Panc1 (cell line): ENCODE results near the gene CCDC159. TPM values are rescaled to one million over a fixed set of nuclear protein-coding genes. Genes with fewer than 3 reads are reported as not detected.

Experiments
- ATAC-seq: fragments of 200-7000 bp; cut with Tn5 transposase; 2 replicates; pipeline ENCODE4 v1.9.1; 2020; ENCODE audit warnings: mild to moderate bottlenecking, moderate library complexity
- BruUV-seq: library from RNA; stranded (reverse); fragments of 400-500 nt; replicated peaks from 2 replicates; lab custom pipeline; 2021; lab: Mats Ljungman, UMichigan
- CTCF ChIA-PET: fragments of 300-600 bp; sonication (Branson Sonifier 250); formaldehyde crosslinking; loops from one replicate; lab custom pipeline; 2022; ENCODE audit warnings: antibody characterized with exemption; lab: Charles Lee
- POLR2A ChIA-PET: fragments of 300-600 bp; sonication (Branson Sonifier 250); formaldehyde crosslinking; loops from one replicate; lab custom pipeline; 2022; ENCODE audit warnings: antibody characterized with exemption; lab: Charles Lee
- DNase-seq: peaks from one replicate; pipeline ENCODE4 v3.0.0-alpha.2; 2010; ENCODE audit warnings: low read depth, low spot score
- H3K27ac ChIP-seq: 2 replicates; pipeline ENCODE4 v1.5.1; 2011; ENCODE audit warnings: mild to moderate bottlenecking, low read length, inconsistent platforms
- H3K27me3 ChIP-seq: fragments of 200-500 bp; sonication (Bioruptor generic); 2 replicates; pipeline ENCODE4 v1.6.0; 2014; ENCODE audit warnings: low read length, inconsistent platforms; ENCODE audit not compliant: control insufficient read depth, insufficient read depth
- H3K36me3 ChIP-seq: fragments of 200-500 bp; sonication (Bioruptor generic); 2 replicates; pipeline ENCODE4 v1.5.1; 2014; ENCODE audit warnings: inconsistent platforms, mild to moderate bottlenecking, low read length, moderate library complexity; ENCODE audit not compliant: control insufficient read depth, insufficient read depth
- H3K4me1 ChIP-seq: 2 replicates; pipeline ENCODE4 v1.5.1; 2011; ENCODE audit warnings: inconsistent platforms, mild to moderate bottlenecking, low read length, moderate library complexity; ENCODE audit not compliant: control insufficient read depth, insufficient read depth
- H3K4me3 ChIP-seq, 2 experiments: 2 replicates each; pipeline ENCODE4 v1.5.1; 2011 to 2012; ENCODE audit warnings: low read depth in 2 of 2, low read length in 2 of 2, mild to moderate bottlenecking in 2 of 2, inconsistent platforms in 1 of 2, moderate library complexity in 1 of 2
- H3K9me3 ChIP-seq: fragments of 200-500 bp; sonication (Bioruptor generic); 2 replicates; pipeline ENCODE4 v1.5.1; 2014; ENCODE audit warnings: low read depth, mild to moderate bottlenecking, inconsistent platforms, low read length, moderate library complexity; ENCODE audit not compliant: control insufficient read depth, insufficient read depth
- CTCF ChIP-seq: fragments of 450-650 bp; IDR thresholded peaks from 2 replicates; pipeline ENCODE4 v1.5.1; 2017; ENCODE audit warnings: mild to moderate bottlenecking
- POLR2AphosphoS5 ChIP-seq: IDR thresholded peaks from 2 replicates; pipeline ENCODE4 v1.6.1; 2012; ENCODE audit warnings: mild to moderate bottlenecking, low read depth, low read length, moderate library complexity
- REST ChIP-seq, 2 experiments: IDR thresholded peaks; 2 replicates each; pipeline ENCODE4 v1.6.1; 2011 to 2012; ENCODE audit warnings: low read depth in 2 of 2, control low read depth in 1 of 2, low read length in 1 of 2, mild to moderate bottlenecking in 1 of 2, moderate library complexity in 1 of 2; ENCODE audit not compliant: insufficient read depth in 1 of 2
- SIN3A ChIP-seq: IDR thresholded peaks from 2 replicates; pipeline ENCODE4 v1.6.1; 2012; ENCODE audit warnings: low read depth, mild to moderate bottlenecking, low read length, moderate library complexity, borderline replicate concordance; ENCODE audit not compliant: insufficient read depth
- TCF7L2 ChIP-seq: IDR thresholded peaks from 2 replicates; pipeline ENCODE4 v1.6.1; 2011; ENCODE audit warnings: mild to moderate bottlenecking, low read depth, low read length, inconsistent platforms
- in situ Hi-C: cut with HindIII; loops from 2 replicates; pipeline ENCODE4 v1.10.0; 2016; ENCODE audit warnings: low sequenced_read_pairs, low pct_unique_long_range_greater_than_20kb
- intact Hi-C: fragments of 100-400 bp; cut with micrococcal nuclease; formaldehyde crosslinking; loops from one replicate; pipeline ENCODE4 v1.10.0; 2022; ENCODE audit not compliant: unreplicated experiment
- total RNA-seq: library from RNA; stranded (reverse); gene quantifications from one replicate; pipeline ENCODE4 v1.2.1, GENCODE V29; 2021; ENCODE audit not compliant: unreplicated experiment

Gene CCDC159
- total RNA-seq, 1 experiment from 2014 or later = 46.6 TPM

GRCh38 chr19:11382898-11383705 is 36.8 kb downstream of the CCDC159 start:
- H3K4me3 ChIP-seq = peak overlapping the region; percentile 62 to 75
- ChIA-PET POLR2A (interaction anchor here (0.5 to 0.7 kb wide), 3 partner anchors 8 to 290 kb away, joined by 3 to 6 read pairs (median 5); no protein-coding TSS in a partner anchor), CTCF (interaction anchor here (0.6 to 1.4 kb wide), 6 partner anchors 30 to 1087 kb away, joined by 3 to 13 read pairs (median 6); partner anchors contain the start of gene RGL3)
- BruUV-seq = no TSS peak
- intact Hi-C loops (no loop called here), in situ Hi-C loops (no loop called here)
- no peaks in the 10 kb centered on the region; the same call in 1 of the 2 replicates for H3K36me3 ChIP-seq
- no peak for TF ChIP-seq POLR2AphosphoS5
- 0 out of 2 replicates have a peak, but pooled peaks have one; percentile 52 for TF ChIP-seq SIN3A
- TF ChIP-seq TCF7L2 = no peak
- TF ChIP-seq CTCF = peak; percentile 86
- TF ChIP-seq REST (IDR thresholded peaks at IDR 0.05; ENCODE audit: insufficient read depth in 1 of 2, low read depth in 2 of 2, low read length in 1 of 2) = 0 out of 4 replicates have a peak, but pooled peaks of 1 of the 2 experiments have one; percentile 36
- H3K27ac ChIP-seq = peak overlapping the region; percentile 61; the same call in 1 of the 2 replicates
- no peak for DNase-seq
- H3K27me3 ChIP-seq = no peaks in the 10 kb centered on the region
- H3K9me3 ChIP-seq = no peaks in the 10 kb centered on the region
- ATAC-seq = peak; percentile 15; the same call in 1 of the 2 replicates
- H3K4me1 ChIP-seq = peaks cover 18% of the 10 kb centered on the region

- Histone ChIP-seq H3K4me3 (peak overlapping the region; percentile 62 to 75), H3K36me3 (no peaks in the 10 kb centered on the region; the same call in 1 of the 2 replicates), H3K27ac (0 out of 2 replicates have a peak overlapping the region, but pooled peaks have one; percentile 17), H3K27me3 (no peaks in the 10 kb centered on the region), H3K4me1 (peaks cover 12% of the 10 kb centered on the region), H3K9me3 (no peaks in the 10 kb centered on the region)
- TF ChIP-seq TCF7L2 (no peak), REST (IDR thresholded peaks at IDR 0.05; ENCODE audit: insufficient read depth in 1 of 2, low read depth in 2 of 2, low read length in 1 of 2) (no peak), CTCF (no peak), POLR2AphosphoS5 (no peak), SIN3A (no peak)
- no TSS peak for BruUV-seq
- CTCF ChIA-PET = interaction anchor here (0.9 to 1.4 kb wide), 2 partner anchors 90 to 99 kb away, joined by 8 to 10 read pairs; no protein-coding TSS in a partner anchor
- ATAC-seq (no peak), DNase-seq (no peak)
- POLR2A ChIA-PET = interaction anchor here (0.6 to 0.7 kb wide), 2 partner anchors 47 to 291 kb away, joined by 3 to 5 read pairs; no protein-coding TSS in a partner anchor
- in situ Hi-C loops = no loop called here
- intact Hi-C loops = no loop called here
These were observed 37.4 kb downstream of the CCDC159 start for GRCh38 chr19:11383706-11384048.
